ENCODE results near the gene LUC7L2. TPM values are rescaled to one million over a fixed set of nuclear protein-coding genes. Genes with fewer than 3 reads are reported as not detected.

Gene LUC7L2
- total and polyA plus RNA-seq, 2 of the 8 experiments (the other 6 are each of a cell fraction or from before 2014, with no cell fraction given), result 22.9 to 67.8 TPM

GRCh38 chr7:139334399-139335150 lies 25.1 kb upstream of the LUC7L2 start:
- FAIRE-seq (no peak), DNase-seq (ENCODE audit: low read depth in 1 of 2, low spot score in 2 of 2) (no peak)
- Histone ChIP-seq H3K14ac (ENCODE audit: insufficient read length) (no peak overlapping the region), H2BK15ac (ENCODE audit: low read length) (no peak overlapping the region), H3K9ac (replicated peaks in 1 of 4; ENCODE audit: extremely low read depth in 1 of 4, low read depth in 3 of 4, low read length in 3 of 4) (no peak overlapping the region), H3K4ac (replicated peaks; ENCODE audit: insufficient read length, low read depth, low read length) (no peak overlapping the region), H3K27ac (ENCODE audit: low read depth, low read length) (no peak overlapping the region), H3K4me1 (replicated peaks in 1 of 4; ENCODE audit: control insufficient read depth in 3 of 4, insufficient read depth in 4 of 4, low read length in 3 of 4) (no peaks in the 10 kb centered on the region), H4K5ac (ENCODE audit: insufficient read length, low read depth, low read length) (no peak overlapping the region), H2BK120ac (replicated peaks; ENCODE audit: low read depth, low read length) (no peak overlapping the region), H2BK12ac (ENCODE audit: low read depth, low read length) (no peak overlapping the region), H3K79me1 (ENCODE audit: low read depth, low read length) (no peaks in the 10 kb centered on the region), H4K91ac (replicated peaks; ENCODE audit: insufficient read length, low read length) (no peak overlapping the region), H3K23ac (ENCODE audit: insufficient read length) (no peak overlapping the region), H3K23me2 (ENCODE audit: low read depth, low read length) (peaks cover 2% of the 10 kb centered on the region; the same call in 1 of the 2 replicates), H3K27me3 (replicated peaks in 1 of 4; ENCODE audit: control insufficient read depth in 3 of 4, extremely low read depth in 1 of 4, insufficient read depth in 3 of 4, low read length in 3 of 4) (peaks cover 0 to 1% (median 0%) of the 10 kb centered on the region in 4 experiments; a peak in 1 of 7 replicates), H3K36me3 (ENCODE audit: control insufficient read depth in 2 of 4, insufficient read depth in 4 of 4, low read length in 3 of 4) (no peaks in the 10 kb centered on the region), H4K20me1 (replicated peaks in 1 of 2; ENCODE audit: control insufficient read depth in 1 of 2, insufficient read depth in 2 of 2, low read length in 2 of 2) (no peaks in the 10 kb centered on the region), H2BK5ac (ENCODE audit: low read depth, low read length) (no peak overlapping the region), H4K8ac (ENCODE audit: extremely low read depth, insufficient read depth, low read length) (no peak overlapping the region), H3K4me3 (ENCODE audit: extremely low read depth in 1 of 4, insufficient read depth in 2 of 4, low read depth in 3 of 4, low read length in 4 of 4) (no peak overlapping the region), H3K79me2 (ENCODE audit: control insufficient read depth in 1 of 2, insufficient read depth in 2 of 2, low read length in 2 of 2) (no peaks in the 10 kb centered on the region), H2AK5ac (ENCODE audit: low read depth, low read length) (no peak overlapping the region), H3K9me3 (ENCODE audit: insufficient read depth in 2 of 2, low read depth in 1 of 2, low read length in 1 of 2) (peaks cover 0 to 2% of the 10 kb centered on the region in 2 experiments; a peak in 2 of 4 replicates), H3K4me2 (ENCODE audit: insufficient read depth in 1 of 2, low read depth in 2 of 2, low read length in 2 of 2) (no peak overlapping the region), H2BK20ac (ENCODE audit: low read length) (no peak overlapping the region), H2AFZ (ENCODE audit: low read length) (no peak overlapping the region), H3K18ac (ENCODE audit: extremely low read depth, low read length) (no peak overlapping the region), H3K56ac (replicated peaks; ENCODE audit: insufficient read length, low read depth, low read length) (no peak overlapping the region)
- no peak for TF ChIP-seq SUZ12 (IDR thresholded peaks at IDR 0.05; ENCODE audit: low read length)
- TF ChIP-seq RNF2 (IDR thresholded peaks at IDR 0.05; ENCODE audit: borderline replicate concordance, low read depth, low read length, missing control alignments, poor library complexity, severe bottlenecking), result no peak
- TF ChIP-seq SP1 (IDR thresholded peaks at IDR 0.05; ENCODE audit: low read depth, low read length), result no peak
- no peak for TF ChIP-seq CTBP2 (IDR thresholded peaks at IDR 0.05; ENCODE audit: borderline replicate concordance, insufficient read depth, insufficient read length, low read length)
- TF ChIP-seq ASH2L (IDR thresholded peaks at IDR 0.05; ENCODE audit: low read length), result no peak
- no peak for TF ChIP-seq SRF (IDR thresholded peaks at IDR 0.05; ENCODE audit: low read depth, low read length)
- no peak for TF ChIP-seq NANOG (IDR thresholded peaks at IDR 0.05; ENCODE audit: insufficient read depth, low read depth, low read length, poor library complexity, severe bottlenecking)
- TF ChIP-seq NRF1 (IDR thresholded peaks at IDR 0.05; ENCODE audit: low read depth, low read length), result no peak
- no peak for TF ChIP-seq PHF8 (conservative IDR thresholded peaks at IDR 0.05; ENCODE audit: low read depth, low read length)
- TF ChIP-seq E2F6 (IDR thresholded peaks at IDR 0.05), result no peak
- TF ChIP-seq TAF7 (optimal IDR thresholded peaks at IDR 0.05; ENCODE audit: borderline replicate concordance, low read depth, low read length), result no peak
- CTCF ChIA-PET (ENCODE audit: partially characterized antibody), result interaction anchor here (0.7 to 8.9 kb wide), 3 partner anchors 14 to 100 kb away, joined by 3 to 54 read pairs (median 4); no protein-coding TSS in a partner anchor
- WGBS, 2 experiments (ENCODE audit: extremely low coverage in 1 of 2, insufficient coverage in 1 of 2, insufficient read length in 1 of 2, insufficient replicate concordance in 2 of 2, low coverage in 1 of 2, low lambda C conversion rate in 2 of 2, missing lambda C conversion rate in 1 of 2), result 90% methylated on average over 4 of the region's 4 CpGs; no CpG with 5 or more reads in 1 of the 2 experiments
- POLR2A ChIA-PET (ENCODE audit: partially characterized antibody), result interaction anchor here (0.7 kb wide), 1 partner anchor 76 kb away, joined by 4 read pairs; no protein-coding TSS in a partner anchor

Data from H1 (cell line).